ENCODE results near the gene NCL.

GRCh38 chr2:231469583-231469950 lies 5.3 kb upstream of the NCL start:
- no peak for TF ChIP-seq EZH2 (IDR thresholded peaks at IDR 0.05)
- no peak for TF ChIP-seq POLR2AphosphoS5 (IDR thresholded peaks at IDR 0.05; ENCODE audit: borderline replicate concordance, low read depth, low read length)
